Ammon's horn (tissue), 1 donor: ENCODE measurements around the gene GNRHR.
"Not testable (repeated sequence)": the region's sequence is repeated elsewhere in the genome, so short reads cannot be mapped to it uniquely, and the experiment has no call there.

Experiments
- DNase-seq: peaks from one replicate; pipeline ENCODE4 v3.0.0-alpha.2; 2016; ENCODE audit warnings: low spot score

Gene GNRHR, protein sequence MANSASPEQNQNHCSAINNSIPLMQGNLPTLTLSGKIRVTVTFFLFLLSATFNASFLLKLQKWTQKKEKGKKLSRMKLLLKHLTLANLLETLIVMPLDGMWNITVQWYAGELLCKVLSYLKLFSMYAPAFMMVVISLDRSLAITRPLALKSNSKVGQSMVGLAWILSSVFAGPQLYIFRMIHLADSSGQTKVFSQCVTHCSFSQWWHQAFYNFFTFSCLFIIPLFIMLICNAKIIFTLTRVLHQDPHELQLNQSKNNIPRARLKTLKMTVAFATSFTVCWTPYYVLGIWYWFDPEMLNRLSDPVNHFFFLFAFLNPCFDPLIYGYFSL

DNA sequence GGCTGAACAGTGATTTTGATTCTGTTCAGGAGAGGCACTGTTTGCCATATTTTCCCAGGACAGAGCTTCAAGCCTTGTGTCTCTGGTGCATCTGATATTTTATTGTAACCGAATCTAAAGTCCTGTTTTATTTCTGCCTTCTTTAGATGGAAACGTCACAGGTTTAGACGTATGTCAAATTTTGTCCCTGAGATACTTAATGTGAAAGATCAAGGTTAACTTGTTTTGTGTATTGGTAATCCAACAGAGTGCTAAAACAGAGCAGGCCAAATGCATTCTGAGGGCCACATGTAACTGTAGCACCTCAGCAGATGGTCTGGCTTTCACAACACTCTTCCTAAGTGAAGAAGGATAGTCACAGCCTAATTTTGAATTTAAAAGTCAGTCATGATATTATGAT, at the start of gene GNRHR:
Gene GNRHR, minus strand, starts transcription at position 101 of the 400 bp plus-strand sequence. Its CDS starts 53 bp downstream, at position 48.
- no peak for DNase-seq

DNA sequence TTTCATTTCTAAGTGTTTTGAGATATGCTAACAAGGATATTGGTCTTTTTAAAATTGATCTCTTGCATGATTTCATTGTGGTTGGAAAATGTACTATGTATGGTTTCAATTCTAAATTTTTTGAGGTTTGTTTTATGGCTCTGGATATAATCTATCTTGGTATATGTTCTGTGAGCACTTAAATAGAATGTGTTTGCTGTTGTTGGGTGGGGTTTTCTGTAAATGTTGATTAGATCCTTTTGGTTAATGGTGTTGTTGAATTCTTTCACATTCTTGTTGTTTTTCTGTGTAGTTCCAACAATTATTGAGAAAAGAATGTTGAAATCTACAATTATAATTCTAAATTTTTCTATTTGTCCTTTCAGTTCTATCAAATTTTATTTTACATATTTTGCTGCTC, 42.6 kb upstream of the GNRHR start:
- no peak for DNase-seq

DNA sequence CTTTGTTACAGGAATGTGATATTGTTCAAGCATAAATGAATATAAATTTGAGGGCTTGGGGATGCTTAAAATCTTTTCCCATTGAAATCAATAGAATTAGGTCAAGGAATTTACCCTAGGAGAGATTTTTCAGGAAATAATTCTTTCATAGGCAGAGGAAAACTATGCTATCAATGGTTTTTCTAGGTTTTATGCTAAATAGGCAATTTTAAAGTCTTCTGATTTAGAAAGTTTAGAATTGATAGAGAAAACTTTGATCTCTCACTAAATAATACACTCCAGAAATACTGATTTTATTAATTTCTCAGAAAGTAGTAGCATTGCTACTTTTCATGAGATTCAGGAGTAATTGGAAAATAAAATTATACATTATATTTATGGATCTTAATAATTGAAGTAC, 36.5 kb upstream of the GNRHR start:
- no peak for DNase-seq

DNA sequence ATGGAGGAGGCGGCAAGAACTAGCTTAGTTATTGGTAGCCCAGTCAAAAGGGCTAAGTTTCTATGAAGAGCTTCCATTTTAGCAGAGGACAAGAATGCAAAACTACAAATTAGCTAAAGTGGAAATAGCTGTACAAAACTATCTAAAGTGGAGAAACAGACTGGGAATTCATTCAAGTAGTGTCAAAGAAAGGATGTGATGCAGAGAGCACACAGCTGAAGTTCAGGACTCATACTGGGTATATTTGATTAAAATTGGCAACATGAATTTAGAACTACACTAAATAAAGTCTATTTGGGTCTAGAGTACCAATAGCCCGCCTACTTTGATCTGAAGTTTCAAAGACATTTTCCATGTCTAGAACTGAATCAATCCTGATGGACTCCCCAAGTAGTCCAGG, 33.1 kb upstream of the GNRHR start:
- DNase-seq = no peak

DNA sequence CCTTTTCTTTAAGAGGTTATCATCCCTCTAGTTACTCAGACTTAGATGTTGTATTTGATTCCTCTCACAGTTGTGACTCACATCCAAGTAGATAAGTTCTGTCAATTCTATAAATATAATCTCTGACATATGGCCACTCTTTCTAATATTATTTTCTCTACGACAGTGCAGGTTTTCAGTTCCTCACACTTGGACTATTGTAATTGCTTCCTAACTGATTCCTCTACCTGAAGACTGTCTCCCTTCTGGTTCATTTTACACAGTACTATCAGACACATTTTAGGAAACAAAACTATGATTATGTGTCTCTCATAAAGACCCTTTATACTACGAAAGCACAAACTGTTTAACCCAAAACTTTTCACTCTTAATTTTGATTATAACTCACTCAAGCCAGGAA, 31.3 kb upstream of the GNRHR start:
- DNase-seq = no peak

DNA sequence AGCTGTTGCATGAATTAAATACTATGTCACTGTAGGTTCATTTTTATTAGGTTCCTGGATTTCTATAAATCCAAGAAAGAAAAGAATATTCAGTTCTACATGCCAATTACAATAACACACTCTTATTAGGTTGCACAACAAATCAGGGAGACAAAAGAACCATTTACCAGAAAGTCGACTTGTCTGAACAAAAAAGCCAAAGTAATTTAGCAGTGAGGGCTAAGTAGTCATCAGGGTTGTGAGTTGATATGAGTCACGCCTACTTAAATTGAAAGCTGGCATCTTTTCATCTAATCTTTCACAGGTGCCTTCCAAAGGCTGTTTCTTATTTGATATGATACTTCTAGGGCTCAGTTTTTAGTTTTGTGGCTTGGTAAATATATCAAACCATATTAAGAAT, 25.4 kb upstream of the GNRHR start:
- DNase-seq = no peak

DNA sequence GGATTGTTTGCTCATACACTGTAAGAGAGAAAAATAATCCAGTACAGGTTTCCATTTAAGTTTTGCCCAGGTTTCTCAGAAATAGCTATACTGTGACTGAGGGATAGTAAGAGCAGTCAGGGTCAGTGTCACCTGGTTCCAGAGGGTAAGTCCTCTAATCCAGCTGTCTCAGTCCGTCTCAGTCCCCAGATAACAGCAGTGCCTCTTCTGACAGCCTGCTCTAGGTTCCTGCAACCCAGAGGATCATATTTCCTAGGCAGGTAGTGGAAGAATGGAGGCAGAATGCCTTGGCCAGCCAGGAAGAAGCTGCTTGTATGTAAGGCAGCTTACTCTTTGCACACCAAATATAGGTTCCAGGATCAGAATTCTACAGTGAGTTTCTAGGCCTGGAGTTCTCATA, 22.6 kb upstream of the GNRHR start:
- DNase-seq = no peak

DNA sequence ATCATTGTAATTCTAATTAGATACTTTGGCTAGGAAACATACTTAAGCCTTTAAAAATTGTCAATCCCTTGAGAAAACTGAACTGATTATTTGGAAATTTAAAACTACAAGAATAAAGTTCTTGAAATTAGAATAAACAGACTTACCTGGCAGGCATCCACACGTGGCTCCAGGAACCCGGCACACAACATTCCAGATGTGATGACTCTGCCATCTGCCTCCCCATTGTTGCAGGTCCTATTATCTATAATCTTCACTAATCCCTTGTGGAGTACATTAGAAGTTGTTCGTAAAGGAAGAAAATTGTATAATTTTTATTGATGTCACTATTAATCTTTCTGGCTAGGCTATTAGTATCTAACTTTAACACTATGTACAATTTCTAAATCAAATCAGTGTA, 16.2 kb upstream of the GNRHR start:
- DNase-seq = no peak

DNA sequence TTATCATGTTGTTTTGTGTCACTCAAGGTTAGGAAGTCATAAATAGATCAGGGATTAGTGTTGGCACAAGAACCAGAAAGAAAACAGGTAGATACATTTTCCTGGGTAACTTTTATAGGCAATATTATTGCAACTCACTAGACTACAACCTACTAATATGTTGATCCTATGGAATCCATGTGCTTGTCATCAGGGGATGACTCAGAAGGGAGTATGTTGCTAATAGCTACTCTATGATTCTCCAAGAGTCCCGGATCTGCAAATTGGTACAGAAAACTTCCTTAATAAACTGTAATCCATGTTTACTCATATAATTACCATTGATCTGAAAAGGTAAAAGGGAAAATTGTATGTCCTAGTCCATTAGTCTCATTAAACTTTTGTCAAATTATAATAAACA, 11.7 kb upstream of the GNRHR start:
- DNase-seq = no peak

DNA sequence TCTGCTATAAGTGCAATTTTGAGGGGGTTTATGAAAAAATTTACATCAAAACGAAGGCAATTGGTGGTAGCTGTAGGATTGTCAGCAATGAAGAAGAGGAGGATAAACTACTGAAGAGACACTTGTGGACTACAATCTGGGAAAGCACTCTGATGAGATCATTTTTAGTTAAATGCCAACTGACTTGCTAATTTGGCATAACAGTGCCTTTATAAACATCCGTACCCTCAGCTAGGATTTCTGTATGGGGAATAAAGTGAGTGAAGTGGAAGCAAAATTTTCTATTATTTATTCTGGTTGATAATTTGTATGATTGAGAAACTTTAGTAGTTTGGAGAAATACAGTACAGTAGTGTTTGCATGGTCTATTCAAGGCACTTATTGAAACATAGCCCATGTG, 11.2 kb upstream of the GNRHR start:
- DNase-seq = no peak

DNA sequence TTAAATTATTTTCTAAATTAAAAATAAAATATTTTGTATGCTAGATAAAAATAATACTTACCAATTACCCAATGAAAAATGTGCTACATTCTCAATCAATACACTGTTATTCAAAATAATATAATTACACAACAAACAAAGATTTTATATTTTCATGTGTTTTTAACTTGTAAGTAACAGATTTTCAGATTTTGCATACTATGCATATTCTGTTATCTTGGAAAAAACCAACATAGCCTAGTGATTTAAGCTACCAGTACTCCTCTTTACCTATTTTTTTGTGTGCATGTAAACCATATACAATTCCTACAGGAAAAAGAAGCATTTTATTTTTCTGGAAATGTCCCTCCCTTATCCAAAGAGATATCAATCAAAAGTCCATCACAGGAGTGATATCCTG, 10.0 kb upstream of the GNRHR start:
- DNase-seq = no peak

DNA sequence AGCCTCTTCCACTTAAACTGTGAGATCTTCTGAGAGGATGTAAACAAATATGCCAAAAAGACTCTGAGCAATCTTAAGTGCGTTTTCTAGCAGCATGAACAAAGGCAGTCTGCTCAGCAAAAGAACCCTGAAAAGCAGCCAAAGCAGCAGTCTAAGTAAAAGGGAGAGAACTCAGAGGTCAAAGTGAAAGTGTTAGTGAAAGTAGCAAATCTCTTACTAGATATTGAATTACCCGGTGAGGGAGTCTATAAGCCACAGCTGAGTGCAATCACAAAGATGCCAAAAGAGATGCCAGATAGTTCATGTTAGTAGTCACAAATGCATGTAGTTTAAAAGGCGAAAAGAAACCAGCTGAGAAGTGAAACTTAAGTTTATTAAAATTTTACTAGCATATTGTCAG, 7.9 kb upstream of the GNRHR start:
- DNase-seq = no peak

DNA sequence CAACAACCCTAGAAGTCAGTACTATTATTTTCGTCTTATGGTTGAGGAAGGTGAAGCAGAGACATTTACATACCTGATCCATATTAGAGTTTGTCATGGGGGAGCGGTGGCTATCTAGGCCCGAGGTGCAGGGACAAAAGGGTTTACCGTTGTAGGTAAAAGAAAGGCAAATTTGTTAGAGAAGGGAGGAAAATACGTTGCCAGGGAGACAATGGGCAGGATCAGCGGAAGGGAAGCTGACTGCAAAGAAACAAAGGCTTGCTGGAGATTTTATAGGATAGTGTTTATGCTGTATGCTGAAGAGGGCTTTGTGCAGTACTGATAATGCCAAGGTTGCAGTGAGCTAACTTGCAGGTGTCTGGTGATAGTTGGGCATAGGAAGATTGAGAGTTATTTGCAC, 2.8 kb upstream of the GNRHR start:
- DNase-seq = not testable (repeated sequence)

DNA sequence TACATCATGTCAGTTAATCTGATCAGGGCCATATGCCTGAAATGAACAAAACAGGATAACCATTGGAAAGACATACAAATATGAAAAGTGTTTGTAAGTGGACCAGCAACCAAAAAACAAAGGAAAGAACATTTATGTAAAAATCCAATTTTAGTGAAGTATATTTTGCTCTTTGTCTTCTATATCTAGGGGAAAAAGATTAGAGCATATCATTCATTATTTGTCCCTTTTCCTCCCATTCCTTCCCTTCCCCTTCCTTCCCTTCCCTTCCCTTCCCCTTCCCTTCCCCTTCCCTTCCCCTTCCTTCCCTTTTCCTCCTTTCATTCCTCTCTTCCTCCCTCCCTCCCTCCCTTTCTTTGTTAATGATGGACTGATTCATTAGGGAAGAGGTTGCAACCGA, 1.8 kb upstream of the GNRHR start:
- no peak for DNase-seq

DNA sequence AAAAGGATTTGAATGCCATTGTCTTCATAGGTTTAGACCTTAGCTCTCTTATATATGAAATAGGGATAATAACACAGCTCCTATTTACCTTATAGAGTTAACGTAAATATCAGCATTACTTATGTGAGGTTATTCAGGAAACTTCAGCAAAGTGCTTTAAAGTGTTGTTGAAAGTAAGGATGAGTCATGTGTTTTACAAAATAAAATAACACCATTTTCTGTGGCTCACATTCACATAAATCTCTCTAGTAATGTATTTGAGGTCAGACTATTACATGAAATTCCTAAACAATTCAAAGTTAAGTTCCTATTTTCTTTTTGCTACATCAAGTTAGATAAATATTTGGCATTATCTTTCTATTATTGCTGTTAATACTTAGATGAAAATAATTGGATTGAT, 2.9 kb downstream of the GNRHR start:
- no peak for DNase-seq

DNA sequence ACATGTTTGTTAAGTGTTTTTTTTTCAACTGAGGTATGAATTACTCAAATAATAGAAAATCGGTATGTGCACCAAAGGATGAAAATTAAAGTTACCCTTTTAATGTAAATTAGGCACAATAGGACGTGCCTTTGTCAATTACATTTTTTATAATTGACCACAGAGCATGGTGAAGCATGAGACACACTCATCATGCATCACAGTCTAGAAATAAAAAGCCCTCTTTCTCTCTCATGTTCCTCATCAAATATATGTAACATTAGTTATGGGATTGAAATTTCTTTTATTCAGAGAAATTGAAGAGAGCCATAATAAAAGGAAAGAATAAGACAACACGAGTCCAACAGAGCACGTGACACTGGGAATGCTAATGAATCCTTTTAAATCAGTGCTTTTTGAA, 3.5 kb downstream of the GNRHR start:
- no peak for DNase-seq

DNA sequence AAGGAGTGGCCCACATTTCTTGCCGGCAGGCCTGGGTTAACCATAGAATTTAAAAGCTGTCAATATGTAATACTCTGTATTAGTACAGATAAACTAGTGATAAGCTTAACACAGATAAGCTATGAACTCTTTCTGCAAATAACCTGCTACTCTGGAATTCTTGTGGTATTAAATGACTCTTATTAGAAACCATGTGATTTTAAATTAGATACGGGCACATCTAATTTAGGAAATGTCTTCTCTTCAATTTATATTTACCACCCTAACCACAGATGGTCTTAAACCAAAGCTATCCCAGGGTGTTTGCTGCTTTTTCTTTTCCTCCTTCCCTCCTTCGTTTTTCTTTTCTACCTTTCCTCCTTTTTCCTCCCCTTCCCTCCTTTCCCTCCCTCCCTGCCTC, 4.9 kb downstream of the GNRHR start:
- DNase-seq = no peak

DNA sequence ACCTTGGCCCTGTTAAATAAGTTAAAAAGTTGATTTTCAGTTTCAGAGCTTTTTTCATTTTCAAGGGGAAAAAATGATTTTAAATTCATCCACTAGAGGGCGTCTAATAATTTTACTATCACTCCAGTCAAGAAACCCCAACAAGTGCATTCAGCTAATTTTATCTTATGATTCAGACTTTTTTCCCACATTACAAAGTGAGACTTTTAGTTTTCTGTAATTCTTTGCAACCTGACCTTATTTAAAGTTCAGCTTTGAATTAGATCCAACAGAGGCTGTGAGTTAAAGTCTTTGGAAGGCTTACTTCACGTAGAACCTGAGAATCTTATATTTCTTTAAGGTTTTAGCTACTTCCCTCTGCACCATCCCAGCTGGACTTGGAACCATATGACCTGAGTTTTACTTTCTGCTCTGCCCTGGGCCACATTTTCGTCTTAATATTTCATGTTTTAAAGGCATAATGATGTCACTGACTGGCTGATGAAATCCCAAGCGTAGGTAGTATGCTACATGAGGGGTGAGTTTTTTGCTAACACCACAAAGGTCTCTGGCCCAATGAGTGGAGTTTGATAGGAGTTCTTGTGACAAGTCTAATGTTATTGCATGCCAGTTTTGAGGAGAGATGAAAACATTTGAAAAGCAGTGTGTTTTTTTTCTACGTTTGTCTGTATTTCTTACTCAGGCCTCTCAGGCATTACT, 7.2 kb downstream of the GNRHR start:
- no peak for DNase-seq

DNA sequence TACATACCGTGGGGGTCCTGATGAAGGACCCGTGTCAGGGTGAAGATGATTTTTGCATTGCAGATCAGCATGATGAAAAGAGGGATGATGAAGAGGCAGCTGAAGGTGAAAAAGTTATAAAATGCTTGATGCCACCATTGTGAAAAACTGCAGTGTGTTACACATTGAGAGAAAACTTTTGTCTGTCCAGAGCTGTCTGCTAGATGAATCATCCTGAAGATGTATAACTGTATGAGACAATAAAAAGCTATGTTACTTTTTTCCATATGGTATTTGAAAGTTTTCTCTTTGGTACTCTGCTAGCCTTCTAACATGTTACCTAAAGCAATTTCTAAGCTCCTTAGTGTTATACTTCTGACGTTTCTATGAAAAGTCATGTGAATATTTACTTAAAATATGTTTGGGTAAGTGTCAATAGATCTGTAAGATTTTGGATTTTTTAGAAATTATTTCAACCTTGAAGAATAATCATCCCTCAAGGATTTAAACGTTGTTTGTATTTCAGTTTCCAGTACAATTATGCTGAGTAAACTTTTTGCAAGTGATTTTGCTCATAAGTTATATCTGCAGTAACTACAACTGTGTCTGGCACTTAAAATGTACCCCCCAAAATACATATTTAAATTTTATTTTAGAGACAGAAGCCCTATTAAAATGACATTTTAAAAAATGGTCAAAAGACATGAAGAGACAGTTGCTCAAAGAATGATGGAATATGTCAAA, 9.5 kb downstream of the GNRHR start:
- DNase-seq = no peak

DNA sequence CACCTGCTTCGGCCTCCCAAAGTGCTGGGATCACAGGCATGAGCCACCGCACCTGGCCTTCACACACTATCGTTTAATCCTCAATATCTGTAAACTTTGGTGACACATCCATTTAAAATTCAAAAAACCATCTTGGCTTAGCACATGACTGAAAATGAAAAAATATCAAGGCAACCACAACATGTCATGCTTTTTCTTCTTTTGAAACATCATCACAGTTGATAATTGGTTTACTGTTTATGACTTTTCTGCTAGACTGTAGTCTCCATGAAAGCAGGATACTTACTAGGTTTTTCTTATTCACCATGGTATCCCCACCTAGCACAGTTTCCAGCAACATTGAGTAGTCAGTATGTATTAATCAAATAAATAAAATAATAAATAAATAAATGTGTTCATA, 11.0 kb downstream of the GNRHR start:
- DNase-seq = no peak

DNA sequence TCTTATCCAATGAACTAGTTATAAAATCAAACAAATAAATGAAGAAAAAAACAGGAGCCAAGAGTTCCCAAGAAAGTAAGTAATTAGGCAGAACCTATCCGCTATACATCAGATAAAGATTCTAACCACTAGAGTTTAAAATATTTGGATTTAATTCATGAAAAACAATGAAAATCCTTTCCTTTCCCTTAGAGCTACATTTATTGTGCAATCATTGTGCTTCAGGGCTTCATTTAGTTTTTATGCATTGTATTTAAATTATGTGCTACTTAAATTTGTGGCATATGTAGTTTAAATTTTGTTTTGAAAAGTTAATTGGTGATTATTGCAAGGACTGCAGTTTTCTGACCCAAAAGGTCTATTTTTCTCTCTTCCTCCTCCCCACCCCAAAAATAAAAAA, 17.9 kb downstream of the GNRHR start:
- DNase-seq = no peak

DNA sequence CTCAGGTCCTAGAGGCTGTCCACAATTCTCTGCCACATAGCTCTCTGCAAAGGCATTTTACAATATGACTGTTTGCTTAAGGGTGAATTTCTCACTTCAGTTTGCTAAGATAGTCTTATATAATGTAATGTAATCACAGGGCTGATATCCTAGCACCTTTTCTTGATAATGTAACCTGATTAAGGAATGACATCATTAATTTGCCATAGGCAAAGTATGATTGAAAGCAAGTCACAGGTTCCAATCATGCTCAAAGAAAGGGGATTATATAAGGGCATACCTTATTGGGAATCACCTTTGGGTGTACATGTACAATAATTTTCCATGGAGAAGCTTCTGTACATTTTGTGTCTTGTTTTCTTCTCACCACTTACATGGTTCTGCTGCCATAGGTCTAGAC, 18.9 kb downstream of the GNRHR start:
- DNase-seq = no peak

DNA sequence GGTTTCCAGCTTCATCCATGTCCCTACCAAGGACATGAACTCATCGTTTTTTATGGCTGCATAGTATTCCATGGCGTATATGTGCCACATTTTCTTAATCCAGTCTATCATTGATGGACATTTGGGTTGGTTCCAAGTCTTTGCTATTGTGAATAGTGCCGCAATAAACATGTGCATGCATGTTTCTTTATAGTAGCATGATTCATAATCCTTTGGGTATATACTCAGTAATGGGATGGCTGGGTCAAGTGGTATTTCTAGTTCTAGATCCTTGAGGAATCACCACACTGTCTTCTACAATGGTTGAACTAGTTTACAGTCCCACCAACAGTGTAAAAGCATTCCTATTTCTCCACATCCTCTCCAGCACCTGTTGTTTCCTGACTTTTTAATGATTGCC, 23.7 kb downstream of the GNRHR start:
- DNase-seq = not testable (repeated sequence)
